ENCODE measurements around the gene TNFSF13.

DNA sequence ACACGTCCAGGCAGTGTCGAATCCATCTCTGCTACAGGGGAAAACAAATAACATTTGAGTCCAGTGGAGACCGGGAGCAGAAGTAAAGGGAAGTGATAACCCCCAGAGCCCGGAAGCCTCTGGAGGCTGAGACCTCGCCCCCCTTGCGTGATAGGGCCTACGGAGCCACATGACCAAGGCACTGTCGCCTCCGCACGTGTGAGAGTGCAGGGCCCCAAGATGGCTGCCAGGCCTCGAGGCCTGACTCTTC is 13.7 kb downstream of the TNFSF13 start:
- TF ChIP-seq CTCF (IDR thresholded peaks at IDR 0.05; ENCODE audit: low read depth, low read length) (no peak), EZH2phosphoT487 (IDR thresholded peaks at IDR 0.05; ENCODE audit: low read depth) (no peak)
